H7 (cell line): ENCODE results near the gene ZNF490. TPM values are rescaled to one million over a fixed set of nuclear protein-coding genes. Genes with fewer than 3 reads are reported as not detected.
A peak's percentile ranks its signal among the peaks of the same experiment; 100 is the strongest.
"Not testable (repeated sequence)": the region's sequence is repeated elsewhere in the genome, so short reads cannot be mapped to it uniquely, and the experiment has no call there.

Source experiments
- DNase-seq: peaks from one replicate; pipeline ENCODE4 v3.0.0; 2012
- H3K27me3 ChIP-seq: 2 replicates; pipeline ENCODE4 v1.6.0; 2011; ENCODE audit warnings: mild to moderate bottlenecking, low read length; ENCODE audit not compliant: control insufficient read depth, insufficient read depth
- H3K36me3 ChIP-seq: replicated peaks from 2 replicates; pipeline ENCODE4 v1.5.1; 2011; ENCODE audit warnings: low read length; ENCODE audit not compliant: control insufficient read depth, insufficient read depth
- H3K4me3 ChIP-seq: 2 replicates; pipeline ENCODE4 v1.5.1; 2011; ENCODE audit warnings: low read depth, mild to moderate bottlenecking, control low read depth, low read length, moderate library complexity; ENCODE audit not compliant: insufficient read depth
- total RNA-seq: library from RNA; depleted of rRNA; stranded (reverse); fragments of >200 nt; shearing (Covaris generic); gene quantifications from 2 replicates; pipeline ENCODE4 v1.2.3, GENCODE V29; 2014

Gene ZNF490
- total RNA-seq, 1 experiment from 2014 or later = 3.1 TPM

DNA sequence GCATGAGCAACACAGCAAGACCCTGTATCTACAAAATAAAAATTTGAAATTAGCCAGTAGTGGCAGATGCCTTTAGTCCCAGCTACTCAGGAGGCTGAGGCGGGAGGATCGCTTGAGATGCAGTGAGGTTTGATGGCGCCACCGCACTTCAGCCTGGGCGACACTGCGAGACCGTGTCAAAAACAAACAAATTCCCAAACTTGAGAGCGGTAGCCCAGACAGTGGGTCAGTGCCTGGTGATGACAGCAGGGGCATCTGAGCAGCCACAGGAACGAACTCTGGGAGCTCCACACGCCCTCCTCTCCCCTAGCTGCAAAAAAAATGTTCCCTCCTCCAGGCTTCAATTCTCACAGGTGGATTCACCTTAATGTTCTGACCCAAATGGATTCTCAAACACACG is 14.1 kb downstream of the ZNF490 start:
- H3K36me3 ChIP-seq = no peaks in the 10 kb centered on the region; the same call in none of the 2 replicates
- no peak for DNase-seq
- no peaks in the 10 kb centered on the region for H3K27me3 ChIP-seq
- H3K4me3 ChIP-seq = no peak overlapping the region

DNA sequence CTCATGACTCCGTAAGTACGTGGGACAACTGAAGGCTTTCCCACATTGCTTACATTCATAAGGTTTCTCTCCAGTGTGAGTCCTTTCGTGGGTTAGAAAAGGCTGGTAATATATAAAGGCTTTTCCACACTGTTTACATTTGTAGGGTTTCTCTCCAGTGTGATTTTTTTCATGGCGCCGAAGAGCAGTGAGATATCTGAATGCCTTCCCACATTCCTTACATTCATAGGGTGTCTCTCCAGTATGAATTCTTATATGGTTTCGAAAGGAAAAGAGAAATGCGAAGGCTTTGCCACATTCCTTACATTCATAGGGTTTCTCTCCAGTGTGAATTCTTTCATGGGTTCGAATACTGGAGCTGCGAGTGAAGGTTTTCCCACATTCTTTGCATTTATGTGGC is 29.5 kb downstream of the ZNF490 start:
- no peak for DNase-seq
- peaks cover 14% of the 10 kb centered on the region for H3K36me3 ChIP-seq
- no peaks in the 10 kb centered on the region for H3K27me3 ChIP-seq
- H3K4me3 ChIP-seq = no peak overlapping the region

DNA sequence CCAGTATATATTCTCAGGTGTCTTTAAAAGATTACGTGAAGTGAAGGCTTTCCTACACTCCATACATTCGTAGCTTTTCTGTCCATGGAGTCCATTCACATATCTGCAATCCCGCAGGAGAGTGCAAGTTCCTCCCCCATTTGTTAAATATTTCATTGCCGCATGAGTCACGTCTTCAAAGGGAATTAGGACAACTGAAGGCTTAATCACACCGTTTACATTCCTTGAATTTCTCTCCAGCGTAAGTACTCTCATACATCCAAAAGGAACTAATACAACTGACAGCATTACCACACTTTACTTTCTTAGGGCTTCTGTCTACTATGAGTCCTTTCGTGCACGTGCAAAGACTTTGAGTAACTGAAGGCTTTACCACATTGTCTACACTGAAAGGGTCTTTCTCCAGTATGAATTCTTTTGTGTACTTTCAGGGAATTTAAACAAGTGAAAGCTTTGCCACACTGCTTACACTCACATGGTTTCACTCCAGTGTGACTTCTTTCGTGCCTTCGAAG is 30.4 kb downstream of the ZNF490 start:
- no peak overlapping the region for H3K4me3 ChIP-seq
- peaks cover 14% of the 10 kb centered on the region for H3K36me3 ChIP-seq
- DNase-seq = no peak
- no peaks in the 10 kb centered on the region for H3K27me3 ChIP-seq

DNA sequence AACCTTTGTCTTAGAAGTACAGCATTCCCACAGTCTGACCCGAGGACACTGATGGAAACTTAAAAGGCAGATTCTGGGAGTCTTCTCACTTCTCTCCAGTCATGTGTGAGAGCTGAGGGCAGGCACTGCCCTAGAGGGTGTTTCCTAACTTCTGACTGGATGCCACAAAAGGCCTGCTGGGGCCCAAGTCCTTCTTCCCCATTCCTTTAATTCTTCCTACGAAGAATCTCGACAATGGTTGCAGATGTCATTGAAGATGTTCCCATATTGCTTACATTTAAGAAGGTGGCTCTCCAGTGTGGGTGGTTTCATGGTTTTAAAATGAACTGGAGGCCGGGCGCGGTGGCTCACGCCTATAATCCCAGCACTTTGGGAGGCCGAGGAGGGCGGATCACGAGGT is 32.0 kb downstream of the ZNF490 start:
- H3K4me3 ChIP-seq = no peak overlapping the region
- no peaks in the 10 kb centered on the region for H3K27me3 ChIP-seq
- peaks cover 14% of the 10 kb centered on the region for H3K36me3 ChIP-seq
- no peak for DNase-seq

DNA sequence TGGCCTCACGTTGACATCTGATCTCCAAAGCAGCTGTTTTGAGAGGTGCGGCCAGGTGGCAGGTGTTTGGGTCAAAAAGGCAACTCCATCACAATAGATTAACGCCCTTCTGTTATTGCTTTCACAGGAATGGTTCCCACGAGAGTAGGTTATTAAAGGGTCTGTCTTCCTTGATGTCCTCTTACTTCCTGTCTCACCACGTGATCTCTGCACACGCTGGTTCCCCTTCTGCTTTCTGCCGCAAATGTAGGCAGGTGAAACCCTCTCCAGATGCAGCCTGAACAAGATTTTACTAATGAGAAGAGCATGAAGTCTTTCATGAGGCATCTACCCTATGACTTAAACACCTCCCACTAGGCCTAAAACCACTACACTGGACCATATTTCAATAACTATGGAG is 36.6 kb downstream of the ZNF490 start:
- Histone ChIP-seq H3K36me3 (no peaks in the 10 kb centered on the region), H3K27me3 (no peaks in the 10 kb centered on the region), H3K4me3 (no peak overlapping the region)
- DNase-seq = no peak

DNA sequence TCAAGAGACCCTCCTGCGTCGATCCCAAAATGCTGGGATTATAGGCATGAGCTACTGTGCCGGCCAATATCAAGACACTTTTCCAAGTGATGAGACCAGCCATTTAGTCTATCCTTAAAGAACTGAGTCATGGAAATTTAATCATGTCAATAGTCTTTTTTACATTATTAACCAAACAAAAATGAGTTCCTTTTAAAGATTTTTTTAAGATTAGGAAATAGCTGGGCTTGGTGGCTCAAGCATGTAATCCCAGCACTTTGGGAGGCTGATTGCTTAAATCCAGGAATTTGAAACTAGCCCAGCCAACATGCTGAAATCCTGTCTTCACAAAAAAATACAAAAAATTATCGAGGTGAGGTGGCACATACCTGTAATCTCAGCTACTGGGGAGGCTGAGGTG is 42.7 kb downstream of the ZNF490 start:
- Histone ChIP-seq H3K4me3 (no peak overlapping the region), H3K36me3 (no peaks in the 10 kb centered on the region), H3K27me3 (no peaks in the 10 kb centered on the region)
- no peak for DNase-seq

DNA sequence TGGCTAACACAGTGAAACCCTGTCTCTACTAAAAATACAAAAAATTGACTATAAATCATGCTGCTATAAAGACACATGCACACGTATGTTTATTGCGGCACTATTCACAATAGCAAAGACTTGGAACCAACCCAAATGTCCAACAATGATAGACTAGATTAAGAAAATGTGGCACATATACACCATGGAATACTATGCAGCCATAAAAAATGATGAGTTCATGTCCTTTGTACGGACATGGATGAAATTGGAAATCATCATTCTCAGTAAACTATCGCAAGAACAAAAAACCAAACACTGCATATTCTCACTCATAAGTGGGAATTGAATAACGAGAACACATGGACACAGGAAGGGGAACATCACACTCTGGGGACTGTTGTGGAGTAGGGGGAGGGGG is 44.2 kb downstream of the ZNF490 start:
- not testable (repeated sequence) for H3K4me3 ChIP-seq, H3K27me3 ChIP-seq, DNase-seq, H3K36me3 ChIP-seq

DNA sequence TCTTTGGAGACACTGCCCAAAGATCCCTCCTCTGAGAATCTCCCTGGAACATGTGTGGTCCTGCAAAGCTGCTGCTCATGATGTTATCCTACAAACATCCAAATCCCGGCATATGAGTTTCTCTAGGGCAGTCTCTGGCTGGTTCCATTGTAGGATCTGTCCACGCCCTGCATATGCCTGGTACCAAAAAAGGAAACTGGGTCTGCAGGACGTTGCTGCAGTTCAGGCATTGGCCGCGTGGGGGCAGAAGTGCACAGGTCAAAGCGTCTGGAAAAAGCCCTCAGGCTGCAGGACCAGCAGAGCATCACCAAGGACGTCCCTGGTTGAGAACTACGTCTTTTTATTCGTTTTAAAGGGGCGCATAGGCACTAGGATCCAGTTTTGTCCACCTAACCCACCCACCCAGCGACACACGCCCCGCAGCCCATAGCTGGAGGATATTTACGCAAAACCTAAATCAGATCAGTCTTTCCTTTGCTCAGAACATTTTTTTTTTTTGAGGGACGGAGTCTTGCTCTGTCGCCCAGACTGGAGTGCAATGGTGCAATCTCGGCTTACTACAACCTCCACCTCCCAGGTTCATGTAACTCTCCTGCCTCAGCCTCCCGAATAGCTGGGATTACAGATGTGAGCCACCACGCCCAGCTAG is 46.5 kb downstream of the ZNF490 start:
- peak; percentile 93 for DNase-seq
- no peaks in the 10 kb centered on the region for H3K36me3 ChIP-seq
- no peak overlapping the region for H3K4me3 ChIP-seq
- H3K27me3 ChIP-seq = no peaks in the 10 kb centered on the region

DNA sequence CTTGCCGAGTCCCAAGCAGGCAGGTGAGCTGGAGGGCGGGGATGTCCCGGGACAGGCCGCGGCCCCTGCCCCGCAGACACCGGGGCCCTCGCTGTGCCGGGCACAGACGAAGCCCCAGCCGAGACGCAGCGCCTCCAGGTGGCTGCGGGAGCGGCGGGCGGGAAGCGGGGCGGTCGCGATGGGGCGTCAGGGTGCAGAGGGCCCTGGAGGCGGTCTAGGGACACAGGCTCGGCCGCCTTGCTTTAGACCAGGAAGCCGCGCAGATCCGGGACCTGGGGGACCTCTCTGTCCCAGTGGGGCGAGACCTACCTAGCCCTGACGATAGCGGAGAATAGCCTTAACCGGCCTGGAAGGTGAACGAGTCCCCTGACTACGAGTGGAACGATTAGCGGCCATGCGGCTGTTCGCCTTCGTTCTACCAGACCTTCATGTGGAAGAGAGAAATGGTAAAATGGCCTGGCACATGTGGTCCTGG is 55.1 kb downstream of the ZNF490 start:
- H3K27me3 ChIP-seq = no peaks in the 10 kb centered on the region
- H3K36me3 ChIP-seq = no peaks in the 10 kb centered on the region
- DNase-seq = peak; percentile 91
- no peak overlapping the region for H3K4me3 ChIP-seq

DNA sequence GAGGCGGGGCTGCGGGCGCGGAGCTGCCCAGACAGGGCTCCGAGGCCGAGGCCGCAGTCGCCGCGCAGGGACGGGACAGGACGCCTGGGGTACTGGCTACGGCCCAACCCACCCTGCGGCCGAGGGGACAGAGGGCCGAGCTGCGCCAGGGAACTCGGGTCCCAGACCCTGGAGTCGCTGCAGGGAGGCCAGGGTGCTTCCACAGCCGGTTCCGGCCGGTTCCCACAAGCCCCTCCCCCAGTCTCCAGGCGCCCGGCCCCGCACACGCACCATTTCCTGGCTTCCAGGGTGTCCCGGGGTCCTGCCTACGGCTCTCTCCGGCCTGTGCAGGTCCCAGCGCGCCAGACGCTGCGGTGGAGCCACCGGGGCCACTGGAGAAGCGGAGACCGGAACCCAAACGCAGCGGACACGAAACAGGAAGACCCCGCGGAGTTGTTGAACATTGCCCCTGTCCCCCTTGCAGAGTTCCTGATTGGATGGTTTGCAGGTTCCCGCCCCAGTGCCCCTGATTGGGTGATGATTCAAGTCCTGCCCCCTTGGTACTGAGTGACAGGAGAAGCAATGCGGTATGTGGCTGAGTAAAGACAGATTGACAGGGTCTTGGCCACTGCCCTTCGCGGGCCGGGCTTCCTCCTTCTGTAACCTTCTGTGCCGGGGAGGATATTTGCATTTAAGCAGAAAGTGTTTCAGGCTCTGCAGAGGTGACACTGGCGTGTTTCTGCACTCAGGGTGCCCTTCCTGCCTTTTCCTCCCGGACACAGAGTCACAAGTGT is 59.4 kb downstream of the ZNF490 start, which contains the start of gene ZNF564:
TSS of gene ZNF564 (minus strand) at position 423 of the 773 bp plus-strand sequence. CDS start at position 273, 150 bp downstream.
- Histone ChIP-seq H3K36me3 (peaks cover 1% of the 10 kb centered on the region; the same call in 1 of the 2 replicates), H3K27me3 (no peaks in the 10 kb centered on the region), H3K4me3 (peak within 1 kb of the TSS; percentile 82)
- peak; percentile 99 for DNase-seq

DNA sequence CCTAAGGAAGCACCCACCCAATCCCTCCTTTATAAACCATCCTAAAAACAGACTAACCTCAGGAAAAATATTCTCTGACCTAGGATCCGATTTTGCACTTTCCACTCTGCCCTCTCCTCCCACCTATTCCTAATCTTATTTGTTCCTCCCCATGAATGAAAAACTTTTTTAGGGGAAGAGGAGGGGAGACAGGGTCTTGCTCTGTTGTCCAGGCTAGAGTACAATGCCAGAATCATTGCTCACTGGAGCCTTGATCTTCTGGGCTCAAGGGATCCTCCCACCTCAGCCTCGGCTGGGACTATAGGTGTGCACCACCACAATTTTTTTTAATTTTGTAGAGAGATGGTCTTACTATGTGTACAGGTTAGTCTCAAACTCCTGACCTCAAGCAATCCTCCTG is 63.7 kb downstream of the ZNF490 start:
- Histone ChIP-seq H3K4me3 (no peak overlapping the region), H3K36me3 (peaks cover 3% of the 10 kb centered on the region; the same call in 1 of the 2 replicates), H3K27me3 (no peaks in the 10 kb centered on the region)
- no peak for DNase-seq

DNA sequence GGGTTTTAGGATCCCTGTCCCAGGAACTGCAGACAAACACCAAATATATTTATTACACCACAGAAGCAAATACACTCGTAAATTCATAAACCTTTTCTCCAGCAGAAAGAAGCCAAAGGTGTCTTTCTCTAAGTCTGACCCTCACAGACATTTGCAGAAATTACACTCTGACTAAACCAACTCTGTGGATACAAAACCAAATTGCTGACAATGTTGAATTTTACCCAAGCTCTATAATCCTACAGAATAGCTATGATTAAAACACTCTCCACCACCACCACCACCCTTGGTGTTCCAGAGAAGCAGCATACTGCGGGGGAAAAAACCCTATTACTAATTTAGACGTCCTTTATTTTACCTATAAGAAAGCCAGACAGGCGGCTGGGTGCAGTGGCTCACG is 64.5 kb downstream of the ZNF490 start:
- H3K36me3 ChIP-seq = peaks cover 3% of the 10 kb centered on the region; the same call in 1 of the 2 replicates
- H3K27me3 ChIP-seq = no peaks in the 10 kb centered on the region
- H3K4me3 ChIP-seq = no peak overlapping the region
- DNase-seq = no peak

DNA sequence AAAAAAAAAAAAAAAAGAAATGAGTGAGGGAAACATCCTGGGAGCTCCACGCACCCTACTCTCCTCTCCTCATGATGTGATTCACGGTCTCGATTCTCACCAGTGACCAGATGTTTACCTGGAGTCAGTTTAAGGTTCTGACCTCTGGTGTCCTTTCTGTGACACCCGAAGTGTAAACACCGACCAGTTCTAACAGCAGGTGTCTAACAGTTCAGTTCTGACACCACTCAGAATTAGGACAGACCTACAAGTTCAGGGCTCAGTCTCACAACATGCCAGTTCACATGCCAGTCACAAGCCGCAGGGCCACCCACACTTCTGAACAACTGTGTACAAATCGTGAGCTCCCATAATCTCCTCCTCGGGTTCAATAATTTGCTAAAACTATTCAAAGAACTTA is 65.3 kb downstream of the ZNF490 start:
- Histone ChIP-seq H3K27me3 (no peaks in the 10 kb centered on the region), H3K36me3 (peaks cover 3% of the 10 kb centered on the region; the same call in 1 of the 2 replicates), H3K4me3 (no peak overlapping the region)
- no peak for DNase-seq

DNA sequence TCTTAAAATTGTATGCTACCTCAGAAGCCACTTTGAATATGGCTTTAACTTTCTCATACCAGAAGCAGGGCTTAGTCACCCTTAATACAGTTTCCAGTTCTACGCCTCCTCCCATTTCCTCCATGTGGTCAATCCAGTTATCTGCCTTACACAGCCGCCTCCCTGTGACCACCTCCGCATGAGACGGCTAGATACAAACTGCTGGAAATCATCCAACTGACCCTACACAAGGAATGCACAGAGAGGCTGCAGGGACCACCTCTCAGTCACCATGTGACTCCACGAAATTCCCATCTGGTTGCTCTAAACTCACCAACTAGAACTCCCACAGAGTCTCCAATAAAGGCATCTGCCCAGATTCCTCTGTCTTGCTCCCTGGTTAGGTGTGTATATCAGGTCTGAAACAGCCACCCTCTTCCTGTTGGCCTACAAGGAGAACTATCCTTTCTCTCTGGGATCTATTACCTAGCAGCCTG is 66.2 kb downstream of the ZNF490 start:
- H3K27me3 ChIP-seq = no peaks in the 10 kb centered on the region
- no peak for DNase-seq
- H3K4me3 ChIP-seq = no peak overlapping the region
- H3K36me3 ChIP-seq = peaks cover 3% of the 10 kb centered on the region; the same call in 1 of the 2 replicates

DNA sequence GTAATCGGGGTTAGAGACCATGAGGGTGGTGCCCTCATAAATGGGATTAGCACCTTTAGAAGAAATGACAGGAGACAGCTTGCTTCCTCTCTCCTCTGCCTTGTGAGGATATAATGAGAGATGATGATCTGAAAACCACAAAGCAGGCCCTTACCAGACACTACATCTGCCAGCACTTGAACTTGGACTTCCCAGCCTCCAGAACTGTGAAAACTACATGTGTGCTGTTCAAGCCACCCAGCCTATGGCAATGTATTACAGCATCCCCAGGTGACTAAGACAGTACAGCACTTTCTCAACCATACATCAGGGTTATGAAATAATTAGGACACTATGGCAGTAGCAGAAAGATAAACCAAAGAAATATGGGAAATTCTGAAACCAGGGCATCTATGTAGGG is 66.8 kb downstream of the ZNF490 start:
- Histone ChIP-seq H3K36me3 (peaks cover 3% of the 10 kb centered on the region; the same call in 1 of the 2 replicates), H3K27me3 (no peaks in the 10 kb centered on the region), H3K4me3 (no peak overlapping the region)
- no peak for DNase-seq
